ENCODE data around the gene CRYBB2. TPM values are rescaled to one million over a fixed set of nuclear protein-coding genes. Genes with fewer than 3 reads are reported as not detected.

Gene CRYBB2
- total RNA-seq, 1 experiment from 2014 or later: not detected

DNA sequence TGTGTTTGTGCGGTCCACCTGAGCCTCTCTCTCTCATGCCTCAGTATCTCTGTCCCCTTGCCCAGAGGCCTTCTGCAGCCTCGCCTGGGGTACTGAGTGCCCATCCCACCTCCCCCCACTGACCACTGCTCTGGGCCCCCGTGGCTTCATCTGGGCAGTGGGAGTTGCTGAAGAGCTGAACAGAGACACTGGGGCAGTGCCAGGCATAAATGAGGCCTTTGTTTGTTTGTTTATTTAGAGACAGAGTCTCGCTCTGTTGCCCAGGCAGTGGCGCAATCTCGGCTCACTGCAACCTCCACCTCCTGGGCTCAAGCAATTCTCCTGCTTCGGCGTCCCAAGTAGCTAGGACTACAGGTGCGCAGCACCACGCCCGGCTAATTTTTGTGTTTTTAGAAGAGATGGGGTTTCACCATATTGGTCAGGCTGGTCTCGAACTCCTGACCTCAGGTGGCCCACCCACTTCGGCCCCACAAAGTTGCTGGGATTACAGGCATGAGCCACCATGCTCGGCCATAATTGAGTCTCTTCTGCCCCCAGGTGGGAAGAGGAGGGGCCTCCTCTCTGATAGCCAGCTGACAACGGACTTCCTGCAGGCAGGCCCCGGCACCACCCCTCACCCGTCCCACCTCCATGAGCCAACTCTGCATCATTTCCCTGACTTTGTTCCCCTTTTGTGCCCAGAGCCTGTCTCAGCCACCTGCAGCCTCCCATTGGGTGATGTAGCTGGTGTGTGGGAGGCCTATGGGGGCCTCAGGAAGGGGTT, 10.5 kb upstream of the CRYBB2 start:
- no peak overlapping the region for H3K4me3 ChIP-seq (replicated peaks in 1 of 2; ENCODE audit: low read depth in 1 of 2, low read length in 2 of 2)
- TF ChIP-seq, protein P1, sequence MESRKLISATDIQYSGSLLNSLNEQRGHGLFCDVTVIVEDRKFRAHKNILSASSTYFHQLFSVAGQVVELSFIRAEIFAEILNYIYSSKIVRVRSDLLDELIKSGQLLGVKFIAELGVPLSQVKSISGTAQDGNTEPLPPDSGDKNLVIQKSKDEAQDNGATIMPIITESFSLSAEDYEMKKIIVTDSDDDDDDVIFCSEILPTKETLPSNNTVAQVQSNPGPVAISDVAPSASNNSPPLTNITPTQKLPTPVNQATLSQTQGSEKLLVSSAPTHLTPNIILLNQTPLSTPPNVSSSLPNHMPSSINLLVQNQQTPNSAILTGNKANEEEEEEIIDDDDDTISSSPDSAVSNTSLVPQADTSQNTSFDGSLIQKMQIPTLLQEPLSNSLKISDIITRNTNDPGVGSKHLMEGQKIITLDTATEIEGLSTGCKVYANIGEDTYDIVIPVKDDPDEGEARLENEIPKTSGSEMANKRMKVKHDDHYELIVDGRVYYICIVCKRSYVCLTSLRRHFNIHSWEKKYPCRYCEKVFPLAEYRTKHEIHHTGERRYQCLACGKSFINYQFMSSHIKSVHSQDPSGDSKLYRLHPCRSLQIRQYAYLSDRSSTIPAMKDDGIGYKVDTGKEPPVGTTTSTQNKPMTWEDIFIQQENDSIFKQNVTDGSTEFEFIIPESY (IDR thresholded peaks at IDR 0.05; ENCODE audit: extremely low read depth, insufficient replicate concordance, low read length): no peak
- TF ChIP-seq, protein P2, sequence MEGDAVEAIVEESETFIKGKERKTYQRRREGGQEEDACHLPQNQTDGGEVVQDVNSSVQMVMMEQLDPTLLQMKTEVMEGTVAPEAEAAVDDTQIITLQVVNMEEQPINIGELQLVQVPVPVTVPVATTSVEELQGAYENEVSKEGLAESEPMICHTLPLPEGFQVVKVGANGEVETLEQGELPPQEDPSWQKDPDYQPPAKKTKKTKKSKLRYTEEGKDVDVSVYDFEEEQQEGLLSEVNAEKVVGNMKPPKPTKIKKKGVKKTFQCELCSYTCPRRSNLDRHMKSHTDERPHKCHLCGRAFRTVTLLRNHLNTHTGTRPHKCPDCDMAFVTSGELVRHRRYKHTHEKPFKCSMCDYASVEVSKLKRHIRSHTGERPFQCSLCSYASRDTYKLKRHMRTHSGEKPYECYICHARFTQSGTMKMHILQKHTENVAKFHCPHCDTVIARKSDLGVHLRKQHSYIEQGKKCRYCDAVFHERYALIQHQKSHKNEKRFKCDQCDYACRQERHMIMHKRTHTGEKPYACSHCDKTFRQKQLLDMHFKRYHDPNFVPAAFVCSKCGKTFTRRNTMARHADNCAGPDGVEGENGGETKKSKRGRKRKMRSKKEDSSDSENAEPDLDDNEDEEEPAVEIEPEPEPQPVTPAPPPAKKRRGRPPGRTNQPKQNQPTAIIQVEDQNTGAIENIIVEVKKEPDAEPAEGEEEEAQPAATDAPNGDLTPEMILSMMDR (IDR thresholded peaks at IDR 0.05 in 2 of 3, conservative IDR thresholded peaks at IDR 0.05 in 1 of 3; ENCODE audit: borderline replicate concordance in 1 of 3, insufficient read depth in 1 of 3, low read depth in 2 of 3, low read length in 2 of 3): no peak
- TF ChIP-seq SP1 (IDR thresholded peaks at IDR 0.05; ENCODE audit: low read depth) (no peak), SRF (IDR thresholded peaks at IDR 0.05; ENCODE audit: low read depth) (no peak), ZNF274 (IDR thresholded peaks at IDR 0.05; ENCODE audit: low read depth, low read length) (no peak), POLR2AphosphoS5 (IDR thresholded peaks at IDR 0.05; ENCODE audit: low read depth, low read length) (no peak)
- no peak overlapping the region for H3K9ac ChIP-seq (ENCODE audit: low read length)
- ChIA-PET POLR2A (no interaction called here), RAD21 (ENCODE audit: low non-redundant PET in 1 of 2, low total read pairs in 2 of 2, uncharacterized antibody in 2 of 2, unreplicated experiment in 2 of 2) (no interaction called here), CTCF (no interaction called here)
- no peak overlapping the region for H3K27ac ChIP-seq (ENCODE audit: low read depth, low read length)
- no peaks in the 10 kb centered on the region for H3K9me2 ChIP-seq (ENCODE audit: insufficient read depth)
- H3K4me2 ChIP-seq (ENCODE audit: low read length): no peak overlapping the region
- intact Hi-C loops (cut with micrococcal nuclease): loop anchor here (10.0 kb wide), 1 partner anchor 126 kb away; no protein-coding TSS in a partner anchor
- BruUV-seq (replicated peaks): no TSS peak
- H4K20me1 ChIP-seq (ENCODE audit: insufficient read depth): no peaks in the 10 kb centered on the region
- no peak for DNase-seq (ENCODE audit: low read depth, low spot score)
- peaks cover 0 to 3% of the 10 kb centered on the region in 2 experiments; a peak in 1 of 4 replicates for H3K9me3 ChIP-seq (ENCODE audit: control insufficient read depth in 1 of 2, insufficient read depth in 1 of 2, low read depth in 1 of 2, low read length in 2 of 2)
- H3K79me2 ChIP-seq (ENCODE audit: insufficient read depth, low read length): no peaks in the 10 kb centered on the region
- H2AFZ ChIP-seq (ENCODE audit: low read depth, low read length, poor library complexity, severe bottlenecking): no peak overlapping the region
- no peaks in the 10 kb centered on the region for H3K27me3 ChIP-seq (ENCODE audit: insufficient read depth, low read length)
- no peaks in the 10 kb centered on the region for H3K36me3 ChIP-seq (ENCODE audit: control insufficient read depth in 1 of 2, insufficient read depth in 2 of 2, low read length in 2 of 2)
- no peaks in the 10 kb centered on the region for H3K4me1 ChIP-seq (ENCODE audit: control insufficient read depth in 1 of 2, insufficient read depth in 2 of 2, low read length in 2 of 2)
- no peak for ATAC-seq
